GM23338 (cell line): ENCODE data around the gene DOCK4. TPM values are rescaled to one million over a fixed set of nuclear protein-coding genes. Genes with fewer than 3 reads are reported as not detected.

ENCODE experiments used
- ATAC-seq: fragments of 200-7000 bp; cut with Tn5 transposase; 3 replicates; pipeline ENCODE4 v1.9.1; 2020
- DNase-seq: peaks from one replicate; pipeline ENCODE4 v3.0.0-alpha.2; 2015; ENCODE audit warnings: low spot score
- H2AFZ ChIP-seq: fragments of 200-600 bp; sonication (generic); 2 replicates; pipeline ENCODE4 v1.8.0; 2016; ENCODE audit warnings: antibody characterized with exemption, mild to moderate bottlenecking, moderate library complexity
- H3F3A ChIP-seq: fragments of 200-600 bp; sonication (generic); replicated peaks from 2 replicates; pipeline ENCODE4 v1.8.0; 2017; ENCODE audit warnings: antibody characterized with exemption, mixed run types, low read depth
- H3K27ac ChIP-seq: fragments of 200-600 bp; sonication (generic); 2 replicates; pipeline ENCODE4 v1.6.1; 2016; ENCODE audit warnings: low read depth
- H3K27me3 ChIP-seq: fragments of 200-600 bp; sonication (generic); 2 replicates; pipeline ENCODE4 v1.8.0; 2016; ENCODE audit warnings: mild to moderate bottlenecking, mixed run types, moderate library complexity; ENCODE audit not compliant: insufficient read depth
- H3K36me3 ChIP-seq: fragments of 200-600 bp; sonication (generic); 2 replicates; pipeline ENCODE4 v1.8.0; 2016; ENCODE audit warnings: mild to moderate bottlenecking; ENCODE audit not compliant: insufficient read depth
- H3K4me1 ChIP-seq: fragments of 200-600 bp; sonication (generic); 2 replicates; pipeline ENCODE4 v1.8.0; 2016; ENCODE audit warnings: mild to moderate bottlenecking, moderate library complexity; ENCODE audit not compliant: insufficient read depth
- H3K4me2 ChIP-seq: fragments of 200-600 bp; sonication (generic); 2 replicates; pipeline ENCODE4 v1.7.1; 2017; ENCODE audit warnings: mixed run types
- H3K4me3 ChIP-seq: fragments of 200-600 bp; sonication (generic); 2 replicates; pipeline ENCODE4 v1.6.1; 2016; ENCODE audit warnings: mixed run types
- H3K79me2 ChIP-seq: fragments of 200-600 bp; sonication (generic); replicated peaks from 2 replicates; pipeline ENCODE4 v1.8.0; 2017; ENCODE audit warnings: mild to moderate bottlenecking; ENCODE audit not compliant: insufficient read depth
- H3K9me2 ChIP-seq: fragments of 200-600 bp; sonication (generic); 2 replicates; pipeline ENCODE4 v1.8.0; 2017; ENCODE audit not compliant: insufficient read depth
- H4K20me1 ChIP-seq: fragments of 200-600 bp; sonication (generic); replicated peaks from 2 replicates; pipeline ENCODE4 v1.8.0; 2017; ENCODE audit warnings: mild to moderate bottlenecking; ENCODE audit not compliant: insufficient read depth
- H3K27ac Mint-ChIP-seq: 2 replicates; pipeline ENCODE4 v1.8.0; 2020; ENCODE audit warnings: inconsistent platforms, mild to moderate bottlenecking, moderate library complexity, mixed read lengths
- H3K27me3 Mint-ChIP-seq: 3 replicates; pipeline ENCODE4 v1.8.0; 2022; ENCODE audit warnings: low read depth, mild to moderate bottlenecking, moderate library complexity, mixed read lengths, inconsistent platforms; ENCODE audit not compliant: insufficient read depth, poor library complexity
- H3K36me3 Mint-ChIP-seq: 3 replicates; pipeline ENCODE4 v1.8.0; 2021; ENCODE audit warnings: low read depth, mild to moderate bottlenecking, inconsistent platforms, moderate library complexity, mixed read lengths
- H3K4me1 Mint-ChIP-seq: 3 replicates; pipeline ENCODE4 v1.8.0; 2020; ENCODE audit warnings: mild to moderate bottlenecking, inconsistent platforms, mixed read lengths
- H3K4me3 Mint-ChIP-seq: 3 replicates; pipeline ENCODE4 v1.8.0; 2021; ENCODE audit warnings: moderate library complexity, mild to moderate bottlenecking, inconsistent platforms, mixed read lengths
- H3K9me3 Mint-ChIP-seq: 3 replicates; pipeline ENCODE4 v1.8.0; 2020; ENCODE audit warnings: moderate library complexity, mild to moderate bottlenecking, inconsistent platforms, mixed read lengths
- CREB1 ChIP-seq: fragments of 250-450 bp; sonication (Bioruptor Pico); IDR thresholded peaks from 2 replicates; pipeline ENCODE4 v1.5.0; 2020; ENCODE audit warnings: low read depth, mild to moderate bottlenecking, moderate library complexity
- CTCF ChIP-seq, 2 experiments: fragments of 200-600 bp in 1 of 2; sonication (generic) in 1 of 2; conservative IDR thresholded peaks; 2 replicates each; pipeline versions ENCODE4 v1.5.1 to v1.6.1; 2016 to 2017; ENCODE audit warnings: antibody characterized with exemption in 2 of 2, low read depth in 2 of 2, mild to moderate bottlenecking in 2 of 2, moderate library complexity in 1 of 2
- ETS1 ChIP-seq: IDR thresholded peaks from 2 replicates; pipeline ENCODE4 v1.6.1; 2016; ENCODE audit warnings: antibody characterized with exemption
- EZH2 ChIP-seq: fragments of 200-600 bp; sonication (generic); IDR thresholded peaks from one replicate; pipeline ENCODE4 v1.8.0; 2017; ENCODE audit warnings: antibody characterized with exemption, mild to moderate bottlenecking, low read depth; ENCODE audit not compliant: unreplicated experiment
- EZH2phosphoT487 ChIP-seq: fragments of 200-600 bp; sonication (generic); IDR thresholded peaks from one replicate; pipeline ENCODE4 v1.8.1; 2018; ENCODE audit warnings: antibody characterized with exemption; ENCODE audit not compliant: unreplicated experiment
- JUNB ChIP-seq: IDR thresholded peaks from one replicate; pipeline ENCODE4 v1.6.1; 2016; ENCODE audit warnings: antibody characterized with exemption; ENCODE audit not compliant: unreplicated experiment
- NANOG ChIP-seq: IDR thresholded peaks from 2 replicates; pipeline ENCODE4 v1.6.1; 2016; ENCODE audit warnings: antibody characterized with exemption, borderline replicate concordance
- POLR2AphosphoS5 ChIP-seq: IDR thresholded peaks from 2 replicates; pipeline ENCODE4 v1.6.1; 2016; ENCODE audit warnings: antibody characterized with exemption, low read depth
- REST ChIP-seq: IDR thresholded peaks from one replicate; pipeline ENCODE4 v1.6.1; 2018; ENCODE audit warnings: antibody characterized with exemption; ENCODE audit not compliant: unreplicated experiment
- STAT1 ChIP-seq: IDR thresholded peaks from one replicate; pipeline ENCODE4 v1.6.1; 2016; ENCODE audit warnings: antibody characterized with exemption; ENCODE audit not compliant: unreplicated experiment
- ZNF114 ChIP-seq: fragments of 250-450 bp; sonication (Bioruptor Pico); IDR thresholded peaks from 2 replicates; pipeline ENCODE4 v1.5.0; 2020; ENCODE audit warnings: mild to moderate bottlenecking, moderate library complexity
- ZNF331 ChIP-seq: fragments of 250-450 bp; sonication (Bioruptor Pico); IDR thresholded peaks from 2 replicates; pipeline ENCODE4 v1.5.0; 2020; ENCODE audit warnings: low read depth, mild to moderate bottlenecking, moderate library complexity
- ZNF462 ChIP-seq: fragments of 250-450 bp; sonication (Bioruptor Pico); IDR thresholded peaks from 2 replicates; pipeline ENCODE4 v1.5.0; 2020; ENCODE audit warnings: mild to moderate bottlenecking, moderate library complexity
- polyA plus RNA-seq: library from polyadenylated mRNA; unstranded; fragments of >200 nt; fragmentation: Nextera tagmentation; extraction: Ambion mirVana; gene quantifications from 2 replicates; pipeline ENCODE4 v1.2.1, GENCODE V29; 2016
- total RNA-seq: library from RNA; depleted of rRNA; stranded (reverse); fragments of >200 nt; shearing (Covaris generic); gene quantifications from 2 replicates; pipeline ENCODE4 v1.2.3, GENCODE V29; 2014

The DOCK4 gene
- total and polyA plus RNA-seq, 2 experiments from 2014 or later, result 6.3 to 33.8 TPM

GRCh38 chr7:112045222-112045621 is 161.0 kb downstream of the DOCK4 start:
- ATAC-seq, result no peak
- no peak for TF ChIP-seq JUNB
- TF ChIP-seq NANOG, result no peak
- TF ChIP-seq STAT1, result no peak
- no peak for TF ChIP-seq ZNF462 (CRISPR knock-in tag)
- no peak for TF ChIP-seq ZNF114
- TF ChIP-seq CREB1, result no peak
- TF ChIP-seq EZH2, result no peak
- no peak for TF ChIP-seq REST
- no peak for TF ChIP-seq CTCF (conservative IDR thresholded peaks at IDR 0.05; ENCODE audit: low read depth in 2 of 2)
- no peak for TF ChIP-seq ETS1
- no peak for TF ChIP-seq EZH2phosphoT487
- no peak for TF ChIP-seq POLR2AphosphoS5
- no peak for TF ChIP-seq ZNF331 (CRISPR knock-in tag)
- Histone ChIP-seq H3K4me1 (no peaks in the 10 kb centered on the region), H3K79me2 (peaks cover 34% of the 10 kb centered on the region), H3K27ac (no peak overlapping the region), H2AFZ (no peak overlapping the region), H4K20me1 (no peaks in the 10 kb centered on the region), H3K4me2 (no peak overlapping the region), H3K27me3 (no peaks in the 10 kb centered on the region), H3F3A (no peaks in the 10 kb centered on the region), H3K4me3 (no peak overlapping the region), H3K9me2 (no peaks in the 10 kb centered on the region), H3K36me3 (no peaks in the 10 kb centered on the region; the same call in 1 of the 2 replicates)
- H3K27me3 Mint-ChIP-seq, result no peaks in the 10 kb centered on the region
- DNase-seq, result no peak
- H3K4me3 Mint-ChIP-seq, result no peak overlapping the region
- H3K9me3 Mint-ChIP-seq, result no peaks in the 10 kb centered on the region; the same call in 2 of the 3 replicates
- no peaks in the 10 kb centered on the region for H3K36me3 Mint-ChIP-seq
- peaks cover 8% of the 10 kb centered on the region; the same call in 2 of the 3 replicates for H3K4me1 Mint-ChIP-seq
- H3K27ac Mint-ChIP-seq, result no peak overlapping the region
